NT2/D1 (cell line): Measurements from ENCODE around the gene TTF1.

Source experiments
- YY1 ChIP-seq: IDR thresholded peaks from 2 replicates; pipeline ENCODE4 v1.6.1; 2011; ENCODE audit not compliant: insufficient read length, insufficient read depth
- ZNF274 ChIP-seq: IDR thresholded peaks from 2 replicates; pipeline ENCODE4 v1.6.1; 2011; ENCODE audit warnings: mild to moderate bottlenecking, low read depth, low read length

GRCh38 chr9:132414731-132415130, 8.1 kb upstream of the TTF1 start:
- TF ChIP-seq ZNF274 (no peak), YY1 (no peak)
